Measurements from ENCODE around the gene UGT1A1.

UGT1A1 gene

DNA sequence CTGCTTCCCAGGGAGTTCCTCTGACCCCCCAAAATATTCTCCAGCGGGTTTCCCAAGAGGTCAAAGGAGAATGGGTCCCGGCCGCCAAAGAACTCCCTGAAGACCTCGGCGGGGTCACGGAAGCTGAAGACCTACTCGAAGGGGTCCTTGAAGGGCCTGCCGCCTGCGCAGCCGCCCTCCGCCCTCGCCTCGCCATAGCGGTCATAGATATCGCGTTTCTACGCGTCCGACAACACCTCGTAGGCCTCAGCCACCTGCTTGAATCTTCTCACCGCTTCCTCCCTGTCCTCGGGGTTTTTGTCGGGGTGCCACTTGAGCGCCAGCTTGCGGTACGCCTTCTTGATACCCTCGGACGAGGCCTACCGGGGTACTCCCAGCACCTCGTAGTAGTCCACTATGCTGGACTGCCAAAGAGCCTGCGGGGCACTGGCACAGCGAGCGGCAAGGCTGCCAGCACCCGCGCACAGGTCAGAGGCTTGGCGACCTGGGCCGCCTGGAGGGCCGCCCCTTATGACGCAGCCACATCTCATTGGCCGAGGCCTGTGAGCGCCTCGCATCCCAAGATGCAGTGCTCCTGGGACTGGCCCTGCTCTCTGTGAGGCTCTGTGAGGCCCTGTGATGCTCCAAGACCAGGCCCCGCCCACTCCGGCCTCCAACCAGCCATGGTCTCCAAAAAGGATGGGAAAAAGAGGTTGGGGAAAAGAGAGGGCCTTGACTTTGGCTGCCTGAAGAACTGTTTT lies 5.0 kb upstream of the UGT1A1 start:
- no peak overlapping the region for H3K4me3 ChIP-seq (ENCODE audit: low read depth, low read length)
- TF ChIP-seq, protein P1, sequence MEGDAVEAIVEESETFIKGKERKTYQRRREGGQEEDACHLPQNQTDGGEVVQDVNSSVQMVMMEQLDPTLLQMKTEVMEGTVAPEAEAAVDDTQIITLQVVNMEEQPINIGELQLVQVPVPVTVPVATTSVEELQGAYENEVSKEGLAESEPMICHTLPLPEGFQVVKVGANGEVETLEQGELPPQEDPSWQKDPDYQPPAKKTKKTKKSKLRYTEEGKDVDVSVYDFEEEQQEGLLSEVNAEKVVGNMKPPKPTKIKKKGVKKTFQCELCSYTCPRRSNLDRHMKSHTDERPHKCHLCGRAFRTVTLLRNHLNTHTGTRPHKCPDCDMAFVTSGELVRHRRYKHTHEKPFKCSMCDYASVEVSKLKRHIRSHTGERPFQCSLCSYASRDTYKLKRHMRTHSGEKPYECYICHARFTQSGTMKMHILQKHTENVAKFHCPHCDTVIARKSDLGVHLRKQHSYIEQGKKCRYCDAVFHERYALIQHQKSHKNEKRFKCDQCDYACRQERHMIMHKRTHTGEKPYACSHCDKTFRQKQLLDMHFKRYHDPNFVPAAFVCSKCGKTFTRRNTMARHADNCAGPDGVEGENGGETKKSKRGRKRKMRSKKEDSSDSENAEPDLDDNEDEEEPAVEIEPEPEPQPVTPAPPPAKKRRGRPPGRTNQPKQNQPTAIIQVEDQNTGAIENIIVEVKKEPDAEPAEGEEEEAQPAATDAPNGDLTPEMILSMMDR (IDR thresholded peaks at IDR 0.05; ENCODE audit: low read depth, low read length), result no peak

DNA sequence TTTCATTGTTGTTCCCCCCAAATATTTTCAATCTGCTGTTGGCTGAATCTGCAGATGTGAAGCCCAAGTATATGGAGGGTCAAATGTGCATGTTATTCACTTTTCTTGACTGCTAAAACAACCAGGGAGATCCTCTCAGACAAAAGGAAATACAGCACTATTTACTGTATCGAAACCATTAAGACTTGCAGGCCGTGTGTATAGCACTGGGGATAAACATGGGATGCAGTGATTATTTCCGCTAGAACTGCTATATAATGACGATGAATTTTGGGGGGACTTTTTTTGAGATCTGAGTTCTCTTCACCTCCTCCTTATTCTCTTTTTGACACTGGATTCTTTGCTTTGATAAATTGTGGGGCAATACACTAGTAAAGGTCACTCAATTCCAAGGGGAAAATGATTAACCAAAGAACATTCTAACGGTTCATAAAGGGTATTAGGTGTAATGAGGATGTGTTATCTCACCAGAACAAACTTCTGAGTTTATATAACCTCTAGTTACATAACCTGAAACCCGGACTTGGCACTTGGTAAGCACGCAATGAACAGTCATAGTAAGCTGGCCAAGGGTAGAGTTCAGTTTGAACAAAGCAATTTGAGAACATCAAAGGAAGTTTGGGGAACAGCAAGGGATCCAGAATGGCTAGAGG lies 3.5 kb upstream of the UGT1A1 start:
- no peak overlapping the region for H3K4me3 ChIP-seq (ENCODE audit: low read depth, low read length)
- TF ChIP-seq, protein P1 (IDR thresholded peaks at IDR 0.05; ENCODE audit: low read depth, low read length), result no peak

DNA sequence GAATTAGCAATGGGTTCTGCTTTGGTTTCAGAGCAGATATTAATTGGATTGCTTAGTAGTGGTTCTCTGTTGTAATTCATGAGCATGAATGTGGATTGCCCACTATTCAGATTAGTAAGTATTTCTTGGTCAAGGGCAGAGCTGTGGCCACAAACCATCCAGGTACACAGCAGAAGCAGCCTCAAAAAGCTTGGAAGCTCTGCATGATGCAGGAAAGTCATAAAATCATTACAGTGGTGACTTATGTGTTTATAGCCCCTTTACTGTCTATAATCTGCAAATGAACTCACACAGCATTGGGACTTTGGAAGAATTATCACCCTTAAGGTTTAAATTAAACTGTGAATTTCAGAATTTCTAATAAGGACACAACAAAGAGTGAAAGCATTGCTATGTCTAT lies 1.9 kb upstream of the UGT1A1 start:
- no peak overlapping the region for H3K4me3 ChIP-seq (ENCODE audit: low read depth, low read length)
- TF ChIP-seq, protein P1 (IDR thresholded peaks at IDR 0.05; ENCODE audit: low read depth, low read length), result no peak

DNA sequence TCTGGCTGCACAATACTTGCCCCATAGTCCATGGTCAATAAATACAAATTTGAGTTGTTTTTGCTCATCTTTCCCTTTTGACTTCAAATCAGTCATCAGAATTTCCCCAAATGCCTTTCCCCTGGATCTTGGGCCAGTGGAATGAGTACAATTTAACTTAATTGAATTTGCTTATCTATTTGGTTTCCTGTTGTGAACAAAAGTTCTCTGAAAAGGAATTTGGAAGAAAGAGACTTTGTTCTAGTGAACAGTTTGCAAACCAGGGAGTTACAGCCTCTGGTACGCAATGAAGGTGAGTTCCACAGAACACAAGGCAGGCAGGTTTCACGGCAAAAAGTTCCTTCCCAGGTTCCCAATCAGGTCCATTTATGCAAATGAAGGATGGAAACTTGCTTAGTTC lies 1.2 kb upstream of the UGT1A1 start:
- H3K4me3 ChIP-seq (ENCODE audit: low read depth, low read length), result no peak overlapping the region
- TF ChIP-seq, protein P1 (IDR thresholded peaks at IDR 0.05; ENCODE audit: low read depth, low read length), result no peak

DNA sequence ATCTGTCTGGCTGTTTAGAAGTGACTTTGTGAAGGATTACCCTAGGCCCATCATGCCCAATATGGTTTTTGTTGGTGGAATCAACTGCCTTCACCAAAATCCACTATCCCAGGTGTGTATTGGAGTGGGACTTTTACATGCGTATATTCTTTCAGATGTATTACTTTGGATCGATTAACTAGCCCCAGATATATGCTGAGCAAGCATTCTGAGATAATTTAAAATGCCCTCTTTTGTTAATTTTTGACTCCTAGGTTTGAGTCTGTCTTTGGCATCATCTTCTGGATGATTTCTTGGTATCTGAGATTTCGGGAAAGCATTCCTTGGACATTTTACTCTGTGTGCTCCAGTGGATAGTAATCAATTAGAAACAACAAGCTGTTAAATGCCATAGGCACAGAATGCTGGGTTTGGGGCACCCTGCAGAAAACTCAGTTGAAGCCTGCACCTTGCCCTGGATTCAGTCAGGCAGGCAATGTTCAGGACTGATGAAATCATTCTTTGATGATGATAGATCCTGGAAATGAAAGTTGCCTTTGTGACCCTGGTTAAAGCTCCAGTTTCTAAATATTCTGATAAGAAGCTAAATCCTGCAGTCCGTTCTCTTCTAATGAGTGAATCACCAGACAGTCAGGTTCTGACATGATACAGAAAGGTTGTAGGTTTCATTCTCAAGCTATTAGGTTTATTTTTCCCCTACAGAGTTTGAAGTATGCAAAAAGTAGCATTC lies 1.1 kb downstream of the UGT1A1 start:
- TF ChIP-seq, protein P1 (IDR thresholded peaks at IDR 0.05; ENCODE audit: low read depth, low read length), result no peak
- H3K4me3 ChIP-seq (ENCODE audit: low read depth, low read length), result no peak overlapping the region

DNA sequence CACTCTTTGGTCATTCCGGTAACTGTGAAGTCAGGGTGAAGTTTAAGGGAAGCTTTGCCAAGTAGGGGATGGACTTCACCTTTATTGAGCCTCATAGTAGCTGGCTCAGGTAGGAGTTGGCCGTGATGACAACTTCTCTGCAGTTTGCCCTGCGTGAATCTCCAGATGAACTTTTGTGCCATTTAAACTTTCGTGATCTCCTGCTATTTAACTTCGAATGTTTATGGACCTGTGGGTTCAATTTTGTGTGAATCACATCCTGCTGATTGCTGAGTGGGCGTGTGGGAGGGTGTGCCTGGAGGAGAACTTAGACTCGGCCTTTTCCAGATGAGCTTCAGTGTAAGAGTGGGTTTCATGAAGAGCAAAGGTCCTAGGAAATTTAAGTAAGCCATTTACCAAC lies 4.2 kb downstream of the UGT1A1 start:
- H3K4me3 ChIP-seq (ENCODE audit: low read depth, low read length), result no peak overlapping the region
- TF ChIP-seq, protein P1 (IDR thresholded peaks at IDR 0.05; ENCODE audit: low read depth, low read length), result no peak

DNA sequence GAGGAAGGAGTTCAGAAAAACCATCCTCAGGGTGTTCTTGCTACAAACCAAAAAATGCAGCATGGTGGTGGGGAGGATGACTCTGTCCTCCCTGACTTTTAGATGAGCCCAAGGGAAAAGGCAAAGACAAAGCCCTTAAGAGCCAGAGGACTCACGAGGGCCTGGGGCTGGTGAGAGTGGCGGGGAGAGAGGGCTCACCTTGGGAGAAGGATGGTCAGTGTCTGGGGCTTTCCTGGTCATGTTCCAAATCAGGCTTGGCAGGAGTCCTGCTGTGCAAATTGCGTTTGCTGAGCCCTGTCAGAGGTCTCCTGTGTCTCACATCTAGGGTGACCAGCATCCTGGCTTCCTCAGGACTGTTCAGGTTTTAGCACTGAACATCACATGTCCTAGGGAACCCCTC lies 4.7 kb downstream of the UGT1A1 start:
- no peak overlapping the region for H3K4me3 ChIP-seq (ENCODE audit: low read depth, low read length)
- TF ChIP-seq, protein P1 (IDR thresholded peaks at IDR 0.05; ENCODE audit: low read depth, low read length), result no peak
